Stimulated activated CD8-positive, alpha-beta memory T cell treated with anti-CD3 and anti-CD28 coated beads, Interleukin-7, amount 100 ng/mL, for 4 hours (primary cell): ENCODE results near the gene TRPV5.

Experiments used
- DNase-seq, 2 donors: peaks; one replicate each; pipeline ENCODE4 v3.0.0-alpha.2; 2020; ENCODE audit warnings: low read depth in 2 of 2

The TRPV5 gene

DNA sequence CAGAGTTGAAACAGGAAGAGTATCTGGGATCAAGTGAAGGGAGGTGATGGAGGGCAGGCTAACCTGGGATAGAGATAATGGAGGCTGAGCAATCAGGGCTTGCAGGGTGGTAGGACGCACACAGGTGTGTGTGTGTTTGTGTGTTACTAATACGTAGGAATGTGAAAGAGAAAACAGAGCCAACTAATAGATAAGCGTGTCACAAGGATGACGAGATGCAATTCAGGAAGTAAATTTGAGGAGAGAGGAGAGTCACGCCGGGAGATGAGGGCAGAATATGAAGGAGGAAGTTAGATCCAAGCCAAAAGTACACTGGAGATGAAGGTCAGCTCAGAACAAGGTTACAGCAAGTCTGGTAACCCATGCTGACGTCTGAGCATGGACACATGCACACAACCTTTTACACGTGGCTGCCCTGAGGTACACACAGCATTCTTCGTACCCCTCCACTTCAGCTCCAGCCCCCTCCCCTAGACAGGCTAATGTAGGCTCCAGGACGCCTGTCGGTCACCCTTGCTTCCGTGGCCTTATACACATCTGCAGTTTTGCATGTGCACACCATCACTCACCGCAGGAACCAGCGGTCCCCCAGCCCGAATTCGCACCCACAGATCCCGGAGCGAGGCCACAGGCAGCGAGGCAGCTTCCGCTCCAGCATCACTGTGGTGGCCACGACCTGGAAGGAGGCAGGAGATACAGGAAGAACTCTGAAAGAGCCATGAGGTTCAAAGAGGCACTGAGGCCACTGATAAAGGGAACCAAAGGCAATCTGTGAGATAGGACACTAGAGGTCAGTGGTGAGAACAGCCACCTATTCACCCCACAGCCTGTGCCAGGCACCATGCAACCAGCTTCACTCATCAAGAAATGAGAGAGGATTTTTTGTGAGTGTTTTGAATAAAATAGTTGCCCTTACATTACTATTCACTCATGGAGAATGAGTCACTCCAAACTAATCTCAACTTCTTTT, 24.3 kb downstream of the TRPV5 start:
- DNase-seq = no peak

DNA sequence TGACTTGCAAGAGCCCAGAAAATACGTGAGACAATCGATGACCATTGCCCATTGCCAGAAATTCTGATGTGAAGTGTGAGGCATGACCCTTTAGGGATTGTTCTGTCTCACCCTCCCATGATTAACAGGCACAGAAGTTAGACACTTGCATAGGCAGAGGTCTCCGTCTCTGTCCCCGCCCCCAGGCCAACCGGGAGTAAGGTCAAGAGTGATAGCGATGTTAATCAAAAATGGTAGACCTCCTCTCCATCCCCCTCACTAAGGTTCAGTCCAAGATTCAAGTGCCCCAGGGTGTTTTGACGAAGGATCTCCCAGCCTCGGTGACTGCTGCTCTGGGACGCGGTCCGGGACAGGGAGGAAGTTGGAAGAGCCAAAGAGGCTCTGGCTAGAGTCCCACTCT, 25.3 kb downstream of the TRPV5 start:
- no peak for DNase-seq

DNA sequence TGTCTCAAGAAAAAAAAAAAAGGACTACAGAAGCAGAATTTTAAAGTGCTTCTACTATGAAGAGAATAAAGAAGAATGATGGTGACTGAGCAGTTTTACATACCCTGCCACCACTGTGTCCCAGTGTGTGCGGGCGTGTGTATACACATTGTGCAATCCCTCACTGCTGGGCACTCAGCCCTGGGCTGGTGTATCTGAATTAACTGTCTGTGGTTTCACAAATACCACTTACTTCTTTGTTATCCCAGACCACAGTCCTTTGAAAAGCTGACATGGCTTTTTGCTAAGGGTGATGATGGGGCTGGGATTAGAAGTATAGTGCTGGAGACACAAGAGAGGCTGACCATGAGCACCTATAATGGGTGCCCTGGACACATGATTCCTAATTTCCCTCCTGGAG, 26.9 kb downstream of the TRPV5 start:
- DNase-seq = no peak

DNA sequence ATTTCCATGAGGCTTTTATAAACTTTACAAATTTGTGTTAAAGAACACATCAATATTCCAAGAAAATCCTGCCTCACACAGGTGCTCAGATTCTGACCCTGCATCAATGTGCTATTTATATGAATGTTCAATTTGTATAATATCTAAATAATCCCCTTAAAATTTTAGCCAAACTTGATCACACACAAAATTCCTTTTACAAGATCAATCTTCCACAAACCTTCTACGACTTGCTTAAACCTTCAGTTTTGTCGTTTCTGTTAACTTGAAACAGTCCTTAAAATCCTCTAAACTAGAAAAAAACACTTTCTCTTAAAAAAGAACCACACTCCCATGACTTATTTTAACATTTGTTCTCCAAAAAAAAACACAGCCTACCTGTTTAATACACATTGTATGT, 27.8 kb downstream of the TRPV5 start:
- DNase-seq = no peak

DNA sequence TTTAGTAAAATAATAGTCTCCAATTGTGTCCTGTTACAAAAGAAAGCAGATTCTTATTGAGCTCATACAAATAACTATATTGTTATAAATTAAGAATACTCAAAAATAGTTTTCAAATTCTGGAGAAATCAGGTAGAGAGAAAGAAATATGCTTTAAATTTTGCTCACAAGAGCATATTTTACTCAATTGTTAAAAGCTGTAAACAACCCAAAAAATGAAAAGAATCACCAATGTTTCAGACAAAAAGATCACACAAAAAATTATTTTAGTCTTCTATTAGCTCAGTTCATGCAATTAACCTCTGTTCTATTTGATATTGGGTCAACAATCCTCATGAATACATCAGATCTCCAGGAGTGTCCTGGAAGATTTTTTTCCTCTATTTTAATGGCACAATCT, 29.4 kb downstream of the TRPV5 start:
- DNase-seq = no peak

DNA sequence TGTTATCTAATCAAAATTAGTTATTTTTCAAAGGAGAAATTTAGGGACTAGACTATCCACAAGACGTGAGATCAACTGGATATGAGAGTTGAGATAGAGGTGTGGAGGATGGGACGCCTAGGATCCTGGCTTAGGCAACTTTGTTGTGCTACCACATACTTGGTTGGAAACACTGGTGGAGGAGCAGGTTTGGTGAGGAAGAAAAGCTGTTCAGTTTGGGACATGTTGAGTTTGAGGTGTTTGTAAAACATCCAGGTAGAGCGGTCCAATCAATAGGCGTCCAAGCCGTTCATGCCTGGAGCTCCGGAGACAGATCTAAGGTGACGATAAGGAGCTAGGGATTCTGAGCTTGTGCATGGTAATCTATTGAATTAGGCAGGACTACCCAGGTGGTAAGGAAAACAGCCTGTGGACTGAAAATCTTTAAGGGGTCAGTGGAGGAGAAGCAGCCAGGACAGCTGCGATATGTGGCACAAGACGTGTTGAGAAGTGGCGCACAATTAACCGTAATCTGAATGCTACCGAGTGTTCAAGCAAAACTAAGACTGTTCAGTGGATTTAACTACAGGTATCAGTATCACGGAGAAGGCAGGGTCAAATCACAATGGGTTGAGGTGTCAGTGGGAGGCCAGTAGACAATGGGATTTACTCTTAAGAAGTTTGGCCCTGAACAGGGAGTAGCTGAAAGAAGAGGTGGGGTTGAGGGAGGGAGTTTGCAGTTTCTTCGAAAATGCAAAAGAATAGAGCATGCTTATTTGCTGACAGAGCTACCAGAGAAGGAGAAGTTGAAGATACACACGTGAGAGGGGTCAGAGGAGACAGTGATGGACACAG, 31.9 kb downstream of the TRPV5 start:
- DNase-seq = no peak

DNA sequence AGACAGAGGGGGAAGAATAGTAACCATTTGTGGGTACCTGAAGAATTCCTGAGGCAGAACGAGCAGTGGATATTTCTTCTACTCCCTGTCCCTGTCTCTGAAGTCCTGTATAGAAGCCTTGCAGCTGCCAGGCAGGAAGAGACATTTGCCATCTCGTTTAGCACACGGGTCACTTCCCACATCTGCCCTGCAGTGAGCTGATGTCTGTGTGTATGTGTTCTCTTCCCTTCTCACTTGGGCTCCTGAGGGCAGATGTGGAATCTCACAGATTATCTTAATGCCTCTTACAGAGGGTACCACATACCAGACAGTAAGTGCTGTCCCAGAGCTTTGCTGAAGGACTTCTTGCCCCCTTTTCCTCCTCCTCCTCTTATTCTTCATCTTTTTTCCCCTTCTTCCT, 33.9 kb downstream of the TRPV5 start:
- DNase-seq = no peak

DNA sequence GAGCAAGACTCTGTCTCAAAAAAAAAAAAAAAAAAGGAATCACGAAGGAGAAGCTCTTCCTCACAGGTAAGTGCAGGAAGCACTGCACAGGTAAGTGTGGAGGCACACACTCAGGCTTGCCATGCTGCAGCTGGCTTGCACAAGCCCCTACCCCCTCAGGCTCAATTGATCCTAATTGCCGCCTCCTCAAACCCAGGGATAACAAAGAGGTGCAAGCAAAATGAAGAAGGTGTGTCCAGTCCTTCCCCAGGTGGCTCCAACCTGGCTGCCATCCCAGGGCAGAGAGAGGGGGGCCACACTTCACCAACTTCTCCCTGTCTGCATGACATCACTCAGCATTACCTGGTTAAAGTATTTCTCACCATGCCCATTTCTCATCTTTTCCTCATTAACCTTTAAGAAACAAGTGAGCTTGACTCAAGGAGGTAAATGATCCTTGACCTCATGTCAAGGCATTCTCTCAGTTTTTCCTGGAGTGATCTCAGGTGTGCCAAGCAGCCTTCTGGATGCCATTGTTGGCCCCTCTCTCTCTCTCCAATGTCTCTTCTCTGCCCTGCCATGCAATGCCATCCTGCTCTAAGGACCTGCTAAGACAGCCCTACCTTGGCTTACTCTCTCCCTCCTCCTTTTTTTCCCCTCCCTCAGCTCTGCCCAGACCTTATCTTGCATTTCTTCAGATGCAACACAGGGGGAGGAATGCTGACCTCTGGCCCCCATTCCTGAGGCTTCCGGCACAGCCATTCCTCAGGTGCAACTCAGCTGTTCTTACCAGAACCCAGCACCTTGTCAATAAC, 35.0 kb downstream of the TRPV5 start:
- DNase-seq = no peak

DNA sequence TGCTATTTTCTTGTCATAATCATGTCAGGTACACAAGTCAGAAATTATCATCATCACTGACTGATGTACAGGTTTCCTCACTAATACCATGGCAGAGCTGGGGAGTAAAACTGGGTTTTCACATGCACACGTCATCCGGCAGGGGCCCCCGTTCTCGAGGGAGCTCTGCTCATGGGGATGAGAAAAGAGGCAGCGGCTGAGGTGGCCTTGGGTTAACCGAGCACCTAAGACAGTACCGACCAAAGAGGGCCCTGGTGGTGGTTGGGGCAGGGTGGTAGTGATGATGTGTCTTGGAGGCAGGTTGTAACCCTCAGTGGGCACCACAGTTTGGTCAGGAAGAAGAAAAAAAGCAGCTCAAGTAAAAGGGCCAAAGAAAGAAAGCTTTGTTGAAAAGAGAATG, 35.9 kb downstream of the TRPV5 start:
- no peak for DNase-seq

DNA sequence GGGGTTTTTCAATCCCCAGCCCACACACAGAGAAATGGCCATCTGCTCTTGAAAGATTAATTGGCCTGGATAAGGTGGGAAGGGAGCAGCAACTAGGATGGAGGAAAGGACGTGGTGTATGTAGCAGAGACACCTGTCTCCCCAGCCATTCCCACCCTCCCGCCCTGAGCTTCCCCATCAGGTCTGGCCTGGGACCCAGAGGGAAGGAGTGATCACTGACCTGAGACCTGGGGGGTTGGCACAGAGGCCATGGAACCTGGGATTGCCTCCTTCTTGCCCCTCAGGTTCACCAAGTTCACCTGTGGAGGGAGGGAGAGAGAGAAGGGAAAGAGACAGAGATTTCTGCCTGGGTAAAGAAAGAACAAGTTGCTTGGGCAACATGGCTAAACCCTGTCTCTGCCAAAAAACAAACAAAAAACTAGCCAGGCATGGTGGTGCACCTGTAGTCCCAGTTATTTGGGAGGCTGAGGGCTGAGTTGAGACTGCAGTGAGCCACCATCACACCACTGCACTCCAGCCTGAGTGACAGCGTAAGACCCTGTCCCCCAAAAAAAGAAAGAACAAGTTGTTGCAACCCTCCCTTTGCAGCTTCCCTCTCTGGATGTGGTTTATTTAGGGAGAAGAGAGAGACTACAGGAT, 36.7 kb downstream of the TRPV5 start:
- DNase-seq = no peak

DNA sequence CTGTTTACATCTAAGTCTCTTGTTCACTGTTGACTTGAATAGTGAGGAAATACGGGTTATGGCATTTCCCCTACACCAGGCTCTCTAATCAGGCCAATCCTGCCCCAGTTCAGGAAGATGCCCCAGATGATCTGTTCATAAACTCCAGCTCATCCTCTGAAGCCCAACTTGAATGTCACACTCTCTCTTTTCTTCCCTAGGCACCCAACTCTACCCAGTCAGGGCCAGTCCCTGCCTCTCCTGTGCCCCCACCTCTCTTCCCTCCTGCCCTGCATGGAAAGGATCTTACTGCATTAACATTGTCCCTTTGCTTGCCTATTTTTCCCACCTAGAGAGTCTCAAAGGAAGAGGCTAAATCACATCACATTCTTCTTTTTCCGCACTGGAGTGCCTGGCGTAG, 37.4 kb downstream of the TRPV5 start:
- DNase-seq = no peak

DNA sequence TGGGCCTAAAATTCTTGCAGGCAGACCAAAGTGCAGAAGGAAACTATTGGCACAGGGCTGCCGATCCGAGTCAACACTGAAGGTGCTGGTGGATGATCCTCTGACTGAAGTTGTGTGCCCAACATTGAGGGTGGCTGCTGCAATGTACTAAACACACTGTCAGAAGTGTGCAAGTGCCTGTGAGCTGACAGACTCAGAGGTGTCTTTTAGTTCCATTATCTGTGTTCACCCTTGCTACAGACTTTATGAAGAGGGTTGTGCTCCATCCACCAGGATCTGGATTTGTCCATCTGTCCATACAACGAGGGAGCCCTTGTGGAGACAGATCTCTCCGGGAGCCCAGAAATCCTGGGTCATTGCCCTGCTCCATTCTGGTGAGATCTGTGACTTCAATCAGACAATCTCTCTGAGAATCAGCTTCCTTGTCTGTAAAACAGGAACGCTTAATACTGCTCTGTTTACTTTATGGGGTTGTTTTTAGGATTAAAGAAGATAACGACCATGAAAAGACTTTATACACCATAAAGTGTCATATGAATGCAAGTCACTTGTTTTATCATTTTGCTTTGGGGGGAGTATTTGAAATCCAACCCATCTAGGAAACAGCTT, 38.5 kb downstream of the TRPV5 start:
- DNase-seq = no peak

DNA sequence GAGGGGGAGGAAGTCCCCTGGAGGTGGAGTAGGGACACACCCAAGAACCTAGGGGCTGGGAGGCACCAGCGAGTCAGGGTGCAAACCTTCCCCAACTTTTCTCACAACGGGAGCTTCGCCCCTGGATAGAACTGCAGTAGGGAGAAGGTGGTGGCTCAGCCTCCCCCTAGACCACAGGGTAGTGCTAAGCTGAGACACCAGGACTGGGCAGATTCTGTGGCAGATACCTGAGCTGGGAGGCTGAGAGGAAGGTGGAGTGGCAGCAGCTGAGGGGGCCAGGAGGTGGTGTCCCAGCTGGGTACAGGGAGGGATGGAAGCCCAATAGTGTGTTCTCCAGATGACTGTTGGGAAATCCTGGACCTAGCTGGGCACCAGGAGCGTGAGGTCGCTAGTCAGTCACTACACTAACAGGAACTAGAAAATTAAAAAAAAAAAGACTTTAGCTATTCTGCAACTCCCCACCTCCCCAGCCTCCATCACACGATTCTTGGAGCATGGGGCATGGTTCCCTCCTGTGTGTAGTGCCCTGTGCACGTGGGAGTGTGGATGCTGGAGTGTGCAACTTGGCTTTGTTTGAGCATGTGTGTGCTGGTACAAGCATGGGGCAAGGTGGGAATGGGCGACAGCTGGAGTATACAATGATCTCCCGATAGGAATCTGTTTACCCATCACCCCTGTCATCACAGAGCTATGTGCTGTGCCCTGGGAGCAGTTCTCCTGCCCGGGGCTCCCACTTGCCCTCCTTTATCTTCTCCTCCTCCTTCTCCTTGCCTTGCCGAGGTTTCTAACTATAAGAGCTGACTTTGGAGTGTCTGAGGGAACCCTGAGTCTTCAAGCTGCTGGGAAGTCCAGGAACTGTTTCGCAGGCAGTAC, 39.2 kb downstream of the TRPV5 start:
- no peak for DNase-seq

DNA sequence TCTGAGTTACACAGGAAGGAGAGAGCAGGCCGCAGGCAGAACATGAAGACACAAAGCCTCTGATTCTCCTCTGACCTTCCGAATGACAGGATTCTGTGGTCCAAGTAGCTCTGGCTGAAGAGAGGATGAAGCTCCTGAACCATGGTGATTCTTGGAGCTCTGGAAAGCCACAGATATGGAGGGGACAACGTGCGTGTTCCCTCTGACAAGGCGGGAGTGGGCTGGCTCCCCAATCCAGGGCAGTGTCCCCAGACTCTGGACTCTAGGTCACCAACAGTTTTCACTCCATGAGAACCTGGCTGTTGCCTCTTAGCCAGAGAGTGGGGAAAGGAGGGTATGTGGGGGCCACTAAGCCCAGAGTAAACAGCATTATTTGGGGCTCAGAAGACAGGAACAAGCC, 40.6 kb downstream of the TRPV5 start:
- no peak for DNase-seq

DNA sequence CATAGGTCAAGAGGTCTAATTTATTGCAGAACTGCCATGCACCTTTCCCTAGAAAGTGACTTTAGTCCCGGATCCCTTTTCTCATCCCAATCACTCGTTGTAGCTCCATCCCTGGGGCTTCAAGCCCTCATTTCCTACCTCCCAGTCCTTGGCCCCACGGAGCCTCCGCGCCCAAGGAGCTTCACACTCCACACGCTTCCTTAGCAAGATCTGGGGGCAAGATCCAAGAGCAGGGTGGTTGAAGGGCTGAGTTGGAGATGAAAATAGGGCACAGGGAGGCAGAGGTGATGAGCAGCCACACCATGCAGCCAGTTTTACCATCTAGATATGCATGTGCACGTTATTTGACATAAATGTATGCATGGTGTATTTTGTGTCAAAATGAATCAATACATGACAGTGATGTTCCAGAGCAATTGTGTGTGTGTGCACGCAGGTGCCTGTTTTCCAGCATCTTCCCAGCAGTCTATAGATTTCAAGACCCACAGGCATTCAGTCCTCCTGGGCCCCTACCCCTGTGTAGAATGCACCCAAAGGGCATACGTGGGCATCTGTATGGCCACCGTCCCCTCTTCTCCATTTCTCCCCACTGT, 42.0 kb downstream of the TRPV5 start:
- no peak for DNase-seq

DNA sequence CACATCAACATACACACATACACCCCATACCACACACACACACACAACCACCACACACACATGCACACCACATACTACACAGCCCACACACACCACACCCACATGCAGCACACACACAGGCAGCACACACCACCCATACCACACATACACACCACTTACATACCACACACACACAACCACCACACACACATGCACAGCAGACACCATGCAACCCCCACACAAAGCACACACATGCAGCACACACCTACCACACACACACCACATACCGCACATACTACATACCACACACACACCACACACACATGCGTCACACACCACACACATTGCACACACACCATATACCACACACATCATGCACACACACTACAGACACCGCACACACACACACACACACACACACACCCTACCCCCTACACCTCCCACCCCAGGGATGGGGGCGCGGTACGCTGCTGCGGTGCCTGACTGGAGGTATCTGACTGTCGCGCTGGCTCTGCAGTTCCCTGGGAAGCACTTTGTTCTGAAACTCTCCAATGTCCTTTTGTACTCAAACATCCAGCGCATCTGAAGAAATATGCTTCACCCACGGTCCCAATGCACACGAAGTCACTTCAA, 42.6 kb downstream of the TRPV5 start:
- DNase-seq = no peak

DNA sequence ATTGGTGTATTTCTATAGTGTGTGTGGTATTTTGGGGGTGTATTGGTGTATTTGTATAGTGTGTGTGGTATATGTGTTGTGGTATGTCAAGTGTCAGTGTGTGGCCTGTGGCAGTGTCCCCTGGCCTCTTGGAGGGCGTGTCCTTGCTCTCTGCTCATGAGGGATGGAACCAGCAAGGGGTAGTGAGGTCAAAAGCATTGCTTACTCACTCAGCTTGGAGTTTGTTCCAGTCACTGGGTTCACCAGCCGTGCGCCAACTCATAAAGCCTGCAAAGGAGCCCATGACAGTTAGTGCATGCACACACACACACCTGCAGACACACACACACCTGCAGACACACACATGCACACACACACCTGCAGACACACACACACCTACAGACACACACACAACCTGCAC, 43.7 kb downstream of the TRPV5 start:
- no peak for DNase-seq

DNA sequence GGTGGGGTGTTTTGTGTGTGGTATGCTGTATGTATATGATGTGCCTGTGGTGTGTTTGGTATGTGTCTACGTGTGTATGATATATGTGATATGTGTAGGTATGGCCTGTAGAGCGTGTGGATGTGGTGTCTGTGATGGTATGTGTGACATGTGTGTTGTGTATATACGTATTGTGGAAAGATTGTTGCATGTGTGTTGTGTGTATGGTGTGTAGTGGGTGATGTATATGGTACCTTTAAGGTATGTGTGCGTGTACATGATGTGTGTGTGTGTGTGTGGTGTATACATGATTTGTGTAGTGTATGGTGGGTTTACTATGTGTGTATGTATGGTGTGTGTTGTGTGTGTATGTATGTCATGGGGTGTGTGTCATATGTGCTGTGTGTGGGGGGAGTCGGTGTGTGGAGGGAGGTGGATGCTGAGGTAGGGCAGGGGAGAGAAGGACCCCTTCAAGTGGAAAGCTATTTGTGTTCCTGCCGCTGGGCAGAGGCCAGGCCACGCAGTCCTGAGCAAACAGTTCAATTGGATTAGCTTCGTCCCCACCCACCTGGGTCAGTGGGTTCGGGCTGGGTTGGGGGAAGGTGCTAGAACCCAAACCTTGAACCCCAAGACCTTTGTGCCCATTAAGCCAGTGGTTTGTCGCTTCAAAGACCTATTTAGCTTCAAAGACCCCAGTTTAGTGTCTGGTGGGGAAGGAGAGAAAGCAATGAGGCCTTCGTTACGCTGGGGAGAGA, 46.1 kb downstream of the TRPV5 start:
- no peak for DNase-seq

DNA sequence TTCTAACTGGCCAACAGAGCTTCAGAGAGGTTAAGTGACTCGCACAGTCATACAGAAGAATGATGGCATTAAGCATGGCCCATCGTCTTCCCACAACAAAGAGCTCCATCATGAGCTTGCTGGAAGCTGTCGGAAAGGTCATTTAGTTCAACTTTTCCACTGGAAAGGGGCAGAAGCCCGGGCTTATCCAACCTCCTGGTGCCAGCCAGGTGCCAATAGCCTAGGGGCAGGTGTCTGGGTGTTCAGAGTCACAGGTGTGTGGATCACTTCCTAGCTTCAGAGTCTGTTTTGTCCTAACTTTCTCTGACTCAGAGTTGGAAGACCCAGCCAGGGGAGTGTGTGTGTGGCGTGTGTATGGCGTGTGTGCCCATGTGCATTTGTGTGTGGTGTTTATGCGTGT, 46.7 kb downstream of the TRPV5 start:
- no peak for DNase-seq
